OCI-LY7 (cell line): ENCODE measurements around the gene RITA1. TPM values are rescaled to one million over a fixed set of nuclear protein-coding genes. Genes with fewer than 3 reads are reported as not detected.

ENCODE experiments used
- BruUV-seq: library from RNA; stranded (reverse); fragments of 400-500 nt; replicated peaks from 2 replicates; lab custom pipeline; 2021; lab: Mats Ljungman, UMichigan
- CTCF ChIA-PET: fragments of 300-600 bp; sonication (Branson Sonifier 250); formaldehyde crosslinking; loops from one replicate; lab custom pipeline; 2022; ENCODE audit warnings: antibody characterized with exemption; ENCODE audit not compliant: unreplicated experiment; lab: Charles Lee
- POLR2A ChIA-PET: fragments of 300-600 bp; sonication (Branson Sonifier 250); formaldehyde crosslinking; loops from one replicate; lab custom pipeline; 2022; ENCODE audit warnings: antibody characterized with exemption; lab: Charles Lee
- DNase-seq: peaks from one replicate; pipeline ENCODE4 v3.0.0-alpha.2; 2015; ENCODE audit warnings: low spot score
- H2AFZ ChIP-seq: fragments of 200-600 bp; sonication (generic), shearing (Covaris generic); 2 replicates; pipeline ENCODE4 v1.6.1; 2014; ENCODE audit warnings: mild to moderate bottlenecking, antibody characterized with exemption, low read length, moderate library complexity
- H3K27ac ChIP-seq: fragments of 200-600 bp; sonication (generic); 2 replicates; pipeline ENCODE4 v1.5.1; 2014; ENCODE audit warnings: mixed run types, low read depth, mild to moderate bottlenecking, moderate library complexity, low read length, inconsistent platforms; ENCODE audit not compliant: poor library complexity, severe bottlenecking
- H3K36me3 ChIP-seq: fragments of 200-600 bp; sonication (generic); 2 replicates; pipeline ENCODE4 v1.6.1; 2014; ENCODE audit warnings: mild to moderate bottlenecking, antibody characterized with exemption, low read length, moderate library complexity, mixed read lengths; ENCODE audit not compliant: insufficient read depth
- H3K4me1 ChIP-seq: fragments of 200-600 bp; sonication (generic); 2 replicates; pipeline ENCODE4 v1.5.1; 2014; ENCODE audit warnings: mild to moderate bottlenecking, low read length; ENCODE audit not compliant: insufficient read depth, poor library complexity, severe bottlenecking
- H3K4me2 ChIP-seq: fragments of 200-600 bp; sonication (generic); 2 replicates; pipeline ENCODE4 v1.6.1; 2014; ENCODE audit warnings: mild to moderate bottlenecking, low read length
- H3K4me3 ChIP-seq: fragments of 200-600 bp; sonication (generic); 2 replicates; pipeline ENCODE4 v1.5.1; 2014; ENCODE audit warnings: mild to moderate bottlenecking, low read depth, low read length; ENCODE audit not compliant: poor library complexity, severe bottlenecking
- H3K79me2 ChIP-seq: fragments of 200-600 bp; sonication (generic); 2 replicates; pipeline ENCODE4 v1.6.1; 2016; ENCODE audit warnings: low read depth, mild to moderate bottlenecking, low read length, moderate library complexity, mixed read lengths; ENCODE audit not compliant: insufficient read depth
- H3K9me2 ChIP-seq: fragments of 200-600 bp; sonication (generic); 2 replicates; pipeline ENCODE4 v1.6.1; 2016; ENCODE audit warnings: mild to moderate bottlenecking, low read length, mixed read lengths; ENCODE audit not compliant: insufficient read depth
- H3K9me3 ChIP-seq: fragments of 200-600 bp; sonication (generic); 2 replicates; pipeline ENCODE4 v1.6.1; 2014; ENCODE audit warnings: mild to moderate bottlenecking, mixed run types, low read length, mixed read lengths
- H4K20me1 ChIP-seq: fragments of 200-600 bp; sonication (generic); 2 replicates; pipeline ENCODE4 v1.6.1; 2014; ENCODE audit warnings: mild to moderate bottlenecking, antibody characterized with exemption, low read length, moderate library complexity, mixed read lengths; ENCODE audit not compliant: insufficient read depth
- EZH2phosphoT487 ChIP-seq: fragments of 200-600 bp; sonication (generic); IDR thresholded peaks from 2 replicates; pipeline ENCODE4 v1.6.1; 2018; ENCODE audit warnings: low read depth, borderline replicate concordance, mild to moderate bottlenecking, mixed run types, antibody characterized with exemption, low read length, moderate library complexity, mixed read lengths
- intact Hi-C: fragments of 100-400 bp; cut with micrococcal nuclease; formaldehyde crosslinking; loops from one replicate; pipeline ENCODE4 v1.10.0; 2022; ENCODE audit not compliant: unreplicated experiment
- total RNA-seq, 2 experiments: library from RNA; depleted of rRNA in 1 of 2; stranded (reverse); fragments of >200 nt in 1 of 2; shearing (Covaris generic) in 1 of 2; gene quantifications; 2 replicates each; pipeline ENCODE4 v1.2.3, GENCODE V29; 2014 to 2022
- TF ChIP-seq, protein P1 (sequence below): fragments of 200-600 bp; sonication (generic); conservative IDR thresholded peaks from 2 replicates; pipeline ENCODE4 v1.5.1; 2014; ENCODE audit warnings: mild to moderate bottlenecking, antibody characterized with exemption, low read length, moderate library complexity, mixed read lengths

The RITA1 gene
- total RNA-seq, 2 experiments from 2014 or later, result 68.6 to 90.8 TPM

DNA sequence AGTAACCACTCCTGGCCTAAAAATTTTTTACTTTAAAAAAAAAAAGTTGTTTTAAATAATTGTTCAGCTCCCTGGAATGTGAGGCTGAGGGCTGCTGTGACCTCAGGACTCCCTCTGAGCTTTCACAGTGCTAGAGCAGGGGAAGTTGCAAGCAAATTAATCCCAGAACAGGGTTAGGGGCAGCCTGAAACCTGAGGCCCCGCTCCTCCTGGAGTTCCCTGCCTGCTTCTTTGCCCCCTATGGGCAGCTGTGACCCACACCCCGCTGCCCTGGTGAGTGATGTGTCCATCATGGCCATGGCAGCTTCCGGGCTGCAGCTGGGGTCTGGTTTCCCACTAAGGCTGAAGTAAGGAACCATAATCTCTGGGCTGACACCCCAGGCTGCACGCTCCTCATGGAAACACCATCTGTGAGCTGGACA lies 9.5 kb downstream of the RITA1 start:
- H3K36me3 ChIP-seq, result peaks cover 69% of the 10 kb centered on the region
- peak overlapping the region; percentile 39 for H3K27ac ChIP-seq
- no peak overlapping the region for H2AFZ ChIP-seq
- no peak for TF ChIP-seq EZH2phosphoT487
- TF ChIP-seq, protein P1, sequence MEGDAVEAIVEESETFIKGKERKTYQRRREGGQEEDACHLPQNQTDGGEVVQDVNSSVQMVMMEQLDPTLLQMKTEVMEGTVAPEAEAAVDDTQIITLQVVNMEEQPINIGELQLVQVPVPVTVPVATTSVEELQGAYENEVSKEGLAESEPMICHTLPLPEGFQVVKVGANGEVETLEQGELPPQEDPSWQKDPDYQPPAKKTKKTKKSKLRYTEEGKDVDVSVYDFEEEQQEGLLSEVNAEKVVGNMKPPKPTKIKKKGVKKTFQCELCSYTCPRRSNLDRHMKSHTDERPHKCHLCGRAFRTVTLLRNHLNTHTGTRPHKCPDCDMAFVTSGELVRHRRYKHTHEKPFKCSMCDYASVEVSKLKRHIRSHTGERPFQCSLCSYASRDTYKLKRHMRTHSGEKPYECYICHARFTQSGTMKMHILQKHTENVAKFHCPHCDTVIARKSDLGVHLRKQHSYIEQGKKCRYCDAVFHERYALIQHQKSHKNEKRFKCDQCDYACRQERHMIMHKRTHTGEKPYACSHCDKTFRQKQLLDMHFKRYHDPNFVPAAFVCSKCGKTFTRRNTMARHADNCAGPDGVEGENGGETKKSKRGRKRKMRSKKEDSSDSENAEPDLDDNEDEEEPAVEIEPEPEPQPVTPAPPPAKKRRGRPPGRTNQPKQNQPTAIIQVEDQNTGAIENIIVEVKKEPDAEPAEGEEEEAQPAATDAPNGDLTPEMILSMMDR, result no peak
- H3K4me1 ChIP-seq, result peaks cover 44% of the 10 kb centered on the region
- H3K4me3 ChIP-seq, result no peak overlapping the region
- intact Hi-C loops, result loop anchor here (5.0 to 10.0 kb wide), 4 partner anchors 80 to 227 kb away; partner anchors contain the start of gene SDSL
- H3K9me2 ChIP-seq, result no peaks in the 10 kb centered on the region
- H3K79me2 ChIP-seq, result peaks cover 7% of the 10 kb centered on the region; the same call in 1 of the 2 replicates
- no peak overlapping the region for H3K4me2 ChIP-seq
- ChIA-PET POLR2A (interaction anchor here (0.6 to 1.7 kb wide), 3 partner anchors 30 to 129 kb away, joined by 3 to 5 read pairs (median 4); no protein-coding TSS in a partner anchor), CTCF (interaction anchor here (0.6 kb wide), 1 partner anchor 202 kb away, joined by 3 read pairs; no protein-coding TSS in a partner anchor)
- H3K9me3 ChIP-seq, result no peaks in the 10 kb centered on the region
- no peaks in the 10 kb centered on the region for H4K20me1 ChIP-seq
- DNase-seq, result no peak
- BruUV-seq, result no TSS peak

DNA sequence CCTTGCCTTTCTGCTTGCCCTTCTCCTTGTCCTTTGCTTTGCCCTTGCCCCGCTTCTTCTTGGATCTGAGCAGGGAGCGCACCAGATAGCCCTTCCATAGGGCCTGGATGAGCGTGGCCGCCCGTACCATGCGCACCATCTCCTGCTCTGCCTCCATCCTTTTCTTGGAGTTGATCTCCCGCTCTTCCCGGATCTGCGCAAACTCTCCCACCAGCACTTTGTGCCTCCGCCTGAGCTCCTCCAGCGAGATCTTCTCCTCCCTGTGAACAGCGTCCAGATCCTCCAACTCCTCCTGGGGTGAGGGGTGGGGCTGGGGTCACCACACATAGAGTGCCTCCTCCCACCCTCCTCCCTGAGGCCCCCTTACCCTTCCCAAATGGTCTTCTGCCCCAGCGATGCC lies 10.1 kb downstream of the RITA1 start:
- no peak for DNase-seq
- Histone ChIP-seq H2AFZ (no peak overlapping the region), H3K9me2 (no peaks in the 10 kb centered on the region), H4K20me1 (no peaks in the 10 kb centered on the region), H3K9me3 (no peaks in the 10 kb centered on the region), H3K27ac (no peak overlapping the region), H3K4me3 (no peak overlapping the region), H3K4me2 (no peak overlapping the region), H3K79me2 (peaks cover 3% of the 10 kb centered on the region; the same call in 1 of the 2 replicates), H3K36me3 (peaks cover 66% of the 10 kb centered on the region), H3K4me1 (peaks cover 42% of the 10 kb centered on the region)
- CTCF ChIA-PET, result no interaction called here
- POLR2A ChIA-PET, result interaction anchor here (1.2 to 1.7 kb wide), 2 partner anchors 30 to 32 kb away, joined by 4 to 5 read pairs; no protein-coding TSS in a partner anchor
- BruUV-seq, result no TSS peak
- intact Hi-C loops, result loop anchor here (5.0 to 10.0 kb wide), 4 partner anchors 79 to 227 kb away; partner anchors contain the start of gene SDSL
- TF ChIP-seq, protein P1, result no peak
- TF ChIP-seq EZH2phosphoT487, result no peak

DNA sequence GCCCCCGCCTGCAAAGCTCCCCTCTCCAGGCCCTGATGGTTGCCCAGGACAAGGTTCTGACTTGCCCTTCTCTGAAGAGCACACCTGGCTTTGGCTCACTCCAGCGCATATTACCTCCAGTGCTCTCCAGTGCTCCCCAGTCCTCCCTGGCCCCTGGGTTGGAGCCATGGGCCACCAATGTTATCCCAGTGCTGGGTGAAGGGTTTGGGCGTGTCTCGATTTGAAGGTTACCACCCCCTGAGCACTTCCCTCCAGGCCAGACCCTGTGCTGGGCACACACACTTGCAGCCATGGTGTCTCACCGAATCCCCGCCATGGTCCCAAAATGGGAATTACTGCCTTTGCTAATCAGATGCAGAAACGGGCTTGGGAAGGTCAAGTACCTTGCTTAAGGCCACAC lies 11.1 kb downstream of the RITA1 start:
- no TSS peak for BruUV-seq
- Histone ChIP-seq H2AFZ (no peak overlapping the region), H3K27ac (peak overlapping the region; percentile 65), H4K20me1 (no peaks in the 10 kb centered on the region), H3K9me2 (no peaks in the 10 kb centered on the region), H3K4me2 (no peak overlapping the region), H3K79me2 (no peaks in the 10 kb centered on the region), H3K4me3 (no peak overlapping the region), H3K9me3 (no peaks in the 10 kb centered on the region), H3K4me1 (peaks cover 49% of the 10 kb centered on the region), H3K36me3 (peaks cover 61% of the 10 kb centered on the region)
- no peak for TF ChIP-seq EZH2phosphoT487
- TF ChIP-seq, protein P1, result no peak
- ChIA-PET POLR2A (interaction anchor here (1.0 to 1.7 kb wide), 3 partner anchors 11 to 29 kb away, joined by 3 to 4 read pairs (median 4); no protein-coding TSS in a partner anchor), CTCF (no interaction called here)
- intact Hi-C loops, result loop anchor here (5.0 to 10.0 kb wide), 4 partner anchors 78 to 226 kb away; partner anchors contain the start of gene SDSL
- DNase-seq, result no peak
